OCI-LY7 (cell line): ENCODE results near the gene TTC9B. TPM values are rescaled to one million over a fixed set of nuclear protein-coding genes. Genes with fewer than 3 reads are reported as not detected.

ENCODE experiments used
- BruUV-seq: library from RNA; stranded (reverse); fragments of 400-500 nt; replicated peaks from 2 replicates; lab custom pipeline; 2021; lab: Mats Ljungman, UMichigan
- CTCF ChIA-PET: fragments of 300-600 bp; sonication (Branson Sonifier 250); formaldehyde crosslinking; loops from one replicate; lab custom pipeline; 2022; ENCODE audit warnings: antibody characterized with exemption; ENCODE audit not compliant: unreplicated experiment; lab: Charles Lee
- POLR2A ChIA-PET: fragments of 300-600 bp; sonication (Branson Sonifier 250); formaldehyde crosslinking; loops from one replicate; lab custom pipeline; 2022; ENCODE audit warnings: antibody characterized with exemption; lab: Charles Lee
- DNase-seq: peaks from one replicate; pipeline ENCODE4 v3.0.0-alpha.2; 2015; ENCODE audit warnings: low spot score
- H2AFZ ChIP-seq: fragments of 200-600 bp; sonication (generic), shearing (Covaris generic); 2 replicates; pipeline ENCODE4 v1.6.1; 2014; ENCODE audit warnings: mild to moderate bottlenecking, antibody characterized with exemption, low read length, moderate library complexity
- H3K27ac ChIP-seq: fragments of 200-600 bp; sonication (generic); 2 replicates; pipeline ENCODE4 v1.5.1; 2014; ENCODE audit warnings: mixed run types, low read depth, mild to moderate bottlenecking, moderate library complexity, low read length, inconsistent platforms; ENCODE audit not compliant: poor library complexity, severe bottlenecking
- H3K36me3 ChIP-seq: fragments of 200-600 bp; sonication (generic); 2 replicates; pipeline ENCODE4 v1.6.1; 2014; ENCODE audit warnings: mild to moderate bottlenecking, antibody characterized with exemption, low read length, moderate library complexity, mixed read lengths; ENCODE audit not compliant: insufficient read depth
- H3K4me1 ChIP-seq: fragments of 200-600 bp; sonication (generic); 2 replicates; pipeline ENCODE4 v1.5.1; 2014; ENCODE audit warnings: mild to moderate bottlenecking, low read length; ENCODE audit not compliant: insufficient read depth, poor library complexity, severe bottlenecking
- H3K4me2 ChIP-seq: fragments of 200-600 bp; sonication (generic); 2 replicates; pipeline ENCODE4 v1.6.1; 2014; ENCODE audit warnings: mild to moderate bottlenecking, low read length
- H3K4me3 ChIP-seq: fragments of 200-600 bp; sonication (generic); 2 replicates; pipeline ENCODE4 v1.5.1; 2014; ENCODE audit warnings: mild to moderate bottlenecking, low read depth, low read length; ENCODE audit not compliant: poor library complexity, severe bottlenecking
- H3K79me2 ChIP-seq: fragments of 200-600 bp; sonication (generic); 2 replicates; pipeline ENCODE4 v1.6.1; 2016; ENCODE audit warnings: low read depth, mild to moderate bottlenecking, low read length, moderate library complexity, mixed read lengths; ENCODE audit not compliant: insufficient read depth
- H3K9me2 ChIP-seq: fragments of 200-600 bp; sonication (generic); 2 replicates; pipeline ENCODE4 v1.6.1; 2016; ENCODE audit warnings: mild to moderate bottlenecking, low read length, mixed read lengths; ENCODE audit not compliant: insufficient read depth
- H3K9me3 ChIP-seq: fragments of 200-600 bp; sonication (generic); 2 replicates; pipeline ENCODE4 v1.6.1; 2014; ENCODE audit warnings: mild to moderate bottlenecking, mixed run types, low read length, mixed read lengths
- H4K20me1 ChIP-seq: fragments of 200-600 bp; sonication (generic); 2 replicates; pipeline ENCODE4 v1.6.1; 2014; ENCODE audit warnings: mild to moderate bottlenecking, antibody characterized with exemption, low read length, moderate library complexity, mixed read lengths; ENCODE audit not compliant: insufficient read depth
- CTCF ChIP-seq: fragments of 200-600 bp; sonication (generic); conservative IDR thresholded peaks from 2 replicates; pipeline ENCODE4 v1.5.1; 2014; ENCODE audit warnings: mild to moderate bottlenecking, antibody characterized with exemption, low read length, moderate library complexity, mixed read lengths
- EZH2phosphoT487 ChIP-seq: fragments of 200-600 bp; sonication (generic); IDR thresholded peaks from 2 replicates; pipeline ENCODE4 v1.6.1; 2018; ENCODE audit warnings: low read depth, borderline replicate concordance, mild to moderate bottlenecking, mixed run types, antibody characterized with exemption, low read length, moderate library complexity, mixed read lengths
- intact Hi-C: fragments of 100-400 bp; cut with micrococcal nuclease; formaldehyde crosslinking; loops from one replicate; pipeline ENCODE4 v1.10.0; 2022; ENCODE audit not compliant: unreplicated experiment
- total RNA-seq, 2 experiments: library from RNA; depleted of rRNA in 1 of 2; stranded (reverse); fragments of >200 nt in 1 of 2; shearing (Covaris generic) in 1 of 2; gene quantifications; 2 replicates each; pipeline ENCODE4 v1.2.3, GENCODE V29; 2014 to 2022

Gene TTC9B
- total RNA-seq, 2 experiments from 2014 or later, result not detected

GRCh38 chr19:40214936-40215335 is 3.2 kb downstream of the TTC9B start:
- ChIA-PET CTCF (no interaction called here), POLR2A (no interaction called here)
- Histone ChIP-seq H3K27ac (no peak overlapping the region), H3K36me3 (no peaks in the 10 kb centered on the region), H3K4me1 (no peaks in the 10 kb centered on the region), H4K20me1 (no peaks in the 10 kb centered on the region), H3K4me2 (no peak overlapping the region), H3K4me3 (no peak overlapping the region), H2AFZ (no peak overlapping the region), H3K9me3 (no peaks in the 10 kb centered on the region), H3K79me2 (no peaks in the 10 kb centered on the region), H3K9me2 (no peaks in the 10 kb centered on the region)
- TF ChIP-seq EZH2phosphoT487 (no peak), CTCF (no peak)
- BruUV-seq, result no TSS peak
- DNase-seq, result no peak
- intact Hi-C loops, result no loop called here

- H2AFZ ChIP-seq, result no peak overlapping the region
- H3K9me3 ChIP-seq, result no peaks in the 10 kb centered on the region
- no peak overlapping the region for H3K4me2 ChIP-seq
- H4K20me1 ChIP-seq, result no peaks in the 10 kb centered on the region
- no peak overlapping the region for H3K27ac ChIP-seq
- TF ChIP-seq EZH2phosphoT487 (no peak), CTCF (no peak)
- no peaks in the 10 kb centered on the region for H3K4me1 ChIP-seq
- intact Hi-C loops, result no loop called here
- no TSS peak for BruUV-seq
- ChIA-PET CTCF (no interaction called here), POLR2A (no interaction called here)
- H3K79me2 ChIP-seq, result no peaks in the 10 kb centered on the region
- no peaks in the 10 kb centered on the region for H3K9me2 ChIP-seq
- DNase-seq, result no peak
- no peaks in the 10 kb centered on the region; the same call in 1 of the 2 replicates for H3K36me3 ChIP-seq
- no peak overlapping the region for H3K4me3 ChIP-seq
Measured at GRCh38 chr19:40213882-40214570, 4.2 kb downstream of the TTC9B start.

GRCh38 chr19:40213251-40213829 is 4.8 kb downstream of the TTC9B start:
- Histone ChIP-seq H3K79me2 (no peaks in the 10 kb centered on the region), H3K9me3 (no peaks in the 10 kb centered on the region), H4K20me1 (no peaks in the 10 kb centered on the region), H3K4me1 (no peaks in the 10 kb centered on the region), H2AFZ (no peak overlapping the region), H3K36me3 (no peaks in the 10 kb centered on the region; the same call in 1 of the 2 replicates), H3K9me2 (no peaks in the 10 kb centered on the region), H3K27ac (no peak overlapping the region), H3K4me2 (no peak overlapping the region), H3K4me3 (no peak overlapping the region)
- no TSS peak for BruUV-seq
- DNase-seq, result no peak
- POLR2A ChIA-PET, result no interaction called here
- intact Hi-C loops, result no loop called here
- no peak for TF ChIP-seq CTCF
- no peak for TF ChIP-seq EZH2phosphoT487
- CTCF ChIA-PET, result no interaction called here
